GM06990 (cell line): Measurements from ENCODE around the gene PTPN5.
A peak's percentile ranks its signal among the peaks of the same experiment; 100 is the strongest.

Experiments
- DNase-seq: peaks from one replicate; pipeline ENCODE4 v3.0.0-alpha.2; 2011; ENCODE audit not compliant: insufficient read length; ENCODE audit errors: extremely low read depth
- H3K27me3 ChIP-seq: replicated peaks from 2 replicates; pipeline ENCODE4 v1.6.0; 2011; ENCODE audit warnings: low read length; ENCODE audit not compliant: control insufficient read depth, insufficient read depth
- H3K36me3 ChIP-seq: 2 replicates; pipeline ENCODE4 v1.5.1; 2011; ENCODE audit warnings: low read length; ENCODE audit not compliant: control insufficient read depth, insufficient read depth
- H3K4me3 ChIP-seq: replicated peaks from 2 replicates; pipeline ENCODE4 v1.5.1; 2011; ENCODE audit warnings: low read depth, mild to moderate bottlenecking, control low read depth, low read length
- CTCF ChIP-seq: IDR thresholded peaks from 2 replicates; pipeline ENCODE4 v1.5.1; 2011; ENCODE audit warnings: low read length, control low read depth, mild to moderate bottlenecking, inconsistent platforms; ENCODE audit not compliant: insufficient read depth, poor library complexity, severe bottlenecking

The PTPN5 gene

GRCh38 chr11:18776324-18776723, 15.3 kb downstream of the PTPN5 start:
- no peak for DNase-seq
- Histone ChIP-seq H3K27me3 (no peaks in the 10 kb centered on the region), H3K4me3 (no peak overlapping the region), H3K36me3 (no peaks in the 10 kb centered on the region)
- no peak for TF ChIP-seq CTCF

GRCh38 chr11:18775492-18776292, 15.9 kb downstream of the PTPN5 start:
- DNase-seq = no peak
- Histone ChIP-seq H3K36me3 (no peaks in the 10 kb centered on the region), H3K4me3 (no peak overlapping the region), H3K27me3 (no peaks in the 10 kb centered on the region)
- peak; percentile 93 for TF ChIP-seq CTCF

GRCh38 chr11:18774801-18775200, 16.8 kb downstream of the PTPN5 start:
- H3K36me3 ChIP-seq = no peaks in the 10 kb centered on the region
- no peak for DNase-seq
- H3K4me3 ChIP-seq = no peak overlapping the region
- TF ChIP-seq CTCF = no peak
- no peaks in the 10 kb centered on the region for H3K27me3 ChIP-seq

GRCh38 chr11:18773681-18774080, 17.9 kb downstream of the PTPN5 start:
- H3K4me3 ChIP-seq = no peak overlapping the region
- no peak for DNase-seq
- no peaks in the 10 kb centered on the region for H3K27me3 ChIP-seq
- TF ChIP-seq CTCF = no peak
- no peaks in the 10 kb centered on the region for H3K36me3 ChIP-seq

GRCh38 chr11:18773104-18773503, 18.5 kb downstream of the PTPN5 start:
- H3K4me3 ChIP-seq = no peak overlapping the region
- H3K36me3 ChIP-seq = no peaks in the 10 kb centered on the region
- DNase-seq = no peak
- no peak for TF ChIP-seq CTCF
- H3K27me3 ChIP-seq = no peaks in the 10 kb centered on the region
